Mucosa of rectum (tissue), 2 donors: ENCODE data around the gene RIMS1.
"Not testable (repeated sequence)": the region's sequence is repeated elsewhere in the genome, so short reads cannot be mapped to it uniquely, and the experiment has no call there.

Source experiments
- H3K27ac ChIP-seq, 2 donors: one replicate each; pipeline ENCODE4 v1.7.0; 2013; ENCODE audit warnings: inconsistent platforms in 2 of 2, low read depth in 2 of 2, low read length in 2 of 2
- H3K27me3 ChIP-seq, 2 donors: one replicate each; pipeline ENCODE4 v1.7.0; 2013; ENCODE audit warnings: low read length in 2 of 2; ENCODE audit not compliant: control insufficient read depth in 2 of 2, insufficient read depth in 2 of 2
- H3K36me3 ChIP-seq, 2 donors: one replicate each; pipeline ENCODE4 v1.7.0; 2013; ENCODE audit warnings: low read length in 2 of 2; ENCODE audit not compliant: control insufficient read depth in 2 of 2, insufficient read depth in 2 of 2
- H3K4me1 ChIP-seq, 2 donors: one replicate each; pipeline ENCODE4 v1.7.0; 2013; ENCODE audit warnings: low read length in 2 of 2, mild to moderate bottlenecking in 1 of 2; ENCODE audit not compliant: control insufficient read depth in 2 of 2, insufficient read depth in 2 of 2
- H3K4me3 ChIP-seq, 2 donors: one replicate each; pipeline ENCODE4 v1.7.0; 2013; ENCODE audit warnings: low read length in 2 of 2
- H3K9ac ChIP-seq, 2 donors: one replicate each; pipeline ENCODE4 v1.7.0; 2013; ENCODE audit warnings: low read length in 2 of 2, low read depth in 1 of 2, mild to moderate bottlenecking in 1 of 2
- H3K9me3 ChIP-seq, 2 donors: one replicate each; pipeline ENCODE4 v1.7.0; 2013; ENCODE audit warnings: low read length in 2 of 2; ENCODE audit not compliant: control insufficient read depth in 2 of 2
- donor health status: healthy.
- donor health status: Normal muscosa, but diverticular disease.

The RIMS1 gene

GRCh38 chr6:72287801-72288200, 401.5 kb downstream of the RIMS1 start:
- Histone ChIP-seq H3K9ac (no peak overlapping the region), H3K9me3 (no peaks in the 10 kb centered on the region), H3K4me3 (no peak overlapping the region), H3K4me1 (no peaks in the 10 kb centered on the region), H3K27me3 (no peaks in the 10 kb centered on the region), H3K36me3 (no peaks in the 10 kb centered on the region), H3K27ac (no peak overlapping the region)

DNA sequence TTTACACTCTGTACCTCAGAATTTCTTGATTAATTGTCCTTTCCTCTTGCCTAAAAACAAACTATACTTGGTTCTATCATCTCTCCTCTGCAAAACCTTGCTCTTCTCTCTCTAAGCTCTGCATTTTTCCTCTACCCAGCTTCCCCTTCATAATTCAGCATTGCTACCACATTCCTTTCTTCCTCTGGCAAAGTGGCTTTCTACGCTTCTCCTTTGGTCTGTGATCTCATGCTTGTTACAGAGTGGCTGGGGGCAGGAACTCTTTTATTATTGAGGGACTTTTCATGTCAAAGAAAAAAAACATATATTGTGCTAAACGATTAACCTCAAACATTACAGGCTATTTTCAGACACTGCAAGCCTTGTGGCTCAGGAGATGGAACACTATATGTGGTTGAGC, 402.2 kb downstream of the RIMS1 start:
- Histone ChIP-seq H3K27ac (no peak overlapping the region), H3K4me3 (no peak overlapping the region), H3K36me3 (no peaks in the 10 kb centered on the region), H3K9ac (no peak overlapping the region), H3K9me3 (no peaks in the 10 kb centered on the region), H3K4me1 (no peaks in the 10 kb centered on the region), H3K27me3 (no peaks in the 10 kb centered on the region)

DNA sequence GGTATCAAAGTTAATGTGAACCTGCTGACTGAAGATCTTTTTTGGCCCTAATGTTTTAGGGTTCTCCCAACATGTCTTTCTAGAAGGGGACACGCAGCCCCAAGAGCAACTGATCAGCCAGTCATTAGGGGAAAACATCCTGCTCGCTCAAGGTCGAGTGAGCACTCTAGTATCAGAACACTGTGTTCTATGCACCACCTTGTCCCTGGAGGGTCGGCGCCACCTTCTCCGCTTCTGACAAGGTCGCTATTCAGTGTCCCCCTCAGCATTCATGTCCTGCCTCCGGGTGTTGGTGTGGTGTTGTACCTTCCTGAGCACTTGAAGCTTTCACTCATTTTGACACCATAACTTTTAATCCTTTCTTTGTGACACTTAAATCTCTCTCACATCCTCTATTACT, 404.3 kb downstream of the RIMS1 start:
- no peaks in the 10 kb centered on the region for H3K4me1 ChIP-seq
- no peaks in the 10 kb centered on the region for H3K27me3 ChIP-seq
- no peak overlapping the region for H3K27ac ChIP-seq
- no peaks in the 10 kb centered on the region for H3K36me3 ChIP-seq
- H3K9me3 ChIP-seq = no peaks in the 10 kb centered on the region
- no peak overlapping the region for H3K9ac ChIP-seq
- H3K4me3 ChIP-seq = no peak overlapping the region

DNA sequence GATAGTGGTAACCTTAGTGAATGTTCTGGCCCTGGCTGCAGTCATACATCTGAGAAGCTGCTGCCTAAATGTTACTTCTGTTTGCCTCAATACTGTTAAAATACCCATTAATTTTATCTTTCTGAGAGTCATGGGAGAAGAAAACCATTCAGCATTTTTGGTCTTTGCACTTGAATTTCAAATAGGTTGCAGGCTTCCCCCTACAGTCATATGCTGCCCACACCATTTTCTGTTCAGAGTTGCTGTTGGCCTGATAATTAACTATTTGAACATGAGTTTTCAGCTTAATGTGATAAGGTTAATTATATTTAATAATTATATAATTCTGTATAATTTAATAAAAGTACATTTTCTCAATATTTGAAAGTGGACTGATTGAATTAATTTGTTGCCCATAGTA, 410.0 kb downstream of the RIMS1 start:
- Histone ChIP-seq H3K4me3 (no peak overlapping the region), H3K27me3 (no peaks in the 10 kb centered on the region), H3K36me3 (no peaks in the 10 kb centered on the region), H3K9me3 (no peaks in the 10 kb centered on the region), H3K9ac (no peak overlapping the region), H3K27ac (no peak overlapping the region), H3K4me1 (no peaks in the 10 kb centered on the region)

- H3K9ac ChIP-seq = no peak overlapping the region
- H3K4me3 ChIP-seq = no peak overlapping the region
- H3K27ac ChIP-seq = no peak overlapping the region
- H3K27me3 ChIP-seq = no peaks in the 10 kb centered on the region
- no peaks in the 10 kb centered on the region for H3K36me3 ChIP-seq
- no peaks in the 10 kb centered on the region for H3K4me1 ChIP-seq
- no peaks in the 10 kb centered on the region for H3K9me3 ChIP-seq
These were observed 419.6 kb downstream of the RIMS1 start for GRCh38 chr6:72305971-72306370.

- Histone ChIP-seq H3K4me3 (no peak overlapping the region), H3K9ac (no peak overlapping the region), H3K4me1 (no peaks in the 10 kb centered on the region), H3K9me3 (no peaks in the 10 kb centered on the region), H3K27ac (no peak overlapping the region), H3K36me3 (no peaks in the 10 kb centered on the region), H3K27me3 (no peaks in the 10 kb centered on the region)
These were observed 430.5 kb downstream of the RIMS1 start for GRCh38 chr6:72316675-72317380.

DNA sequence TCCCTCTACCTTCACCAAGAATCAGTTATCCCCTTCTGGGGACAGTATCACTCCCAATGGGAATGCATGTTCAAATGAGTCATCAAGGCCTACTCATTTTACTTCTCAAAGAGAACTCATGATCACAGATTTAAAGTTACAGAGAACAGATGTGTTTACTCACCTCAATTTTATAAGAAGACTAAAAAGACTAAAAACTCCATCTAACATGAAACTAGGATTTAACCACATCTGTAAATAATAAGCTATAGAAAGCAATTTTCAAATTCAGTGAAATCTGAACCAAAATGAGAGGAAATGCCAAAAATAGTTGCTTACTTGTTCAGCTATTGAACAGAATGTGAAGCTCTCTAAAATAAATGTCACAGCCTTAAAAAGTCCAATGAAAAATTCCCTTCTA, 435.4 kb downstream of the RIMS1 start:
- no peak overlapping the region for H3K4me3 ChIP-seq
- no peaks in the 10 kb centered on the region for H3K36me3 ChIP-seq
- H3K4me1 ChIP-seq = no peaks in the 10 kb centered on the region
- H3K27me3 ChIP-seq = no peaks in the 10 kb centered on the region
- H3K27ac ChIP-seq = no peak overlapping the region
- H3K9ac ChIP-seq = no peak overlapping the region
- no peaks in the 10 kb centered on the region for H3K9me3 ChIP-seq

DNA sequence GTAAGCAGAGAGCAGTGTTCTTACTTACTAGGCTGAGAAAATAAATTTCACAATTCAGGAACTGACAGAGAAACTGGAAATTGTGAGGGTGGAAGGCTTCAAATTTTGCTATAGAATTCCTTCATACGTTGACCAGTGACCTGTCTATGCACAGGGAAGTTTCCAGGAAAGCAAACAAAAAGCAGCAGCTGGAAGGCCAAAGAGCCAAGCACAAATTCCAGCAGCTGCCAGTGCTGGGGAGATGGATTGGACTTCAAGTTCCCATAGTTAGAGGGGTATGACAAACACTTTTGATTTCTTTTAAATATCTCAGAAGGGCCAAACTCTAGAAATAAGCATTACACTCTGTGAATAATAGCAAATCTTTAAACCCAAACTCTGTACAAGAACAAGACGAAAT, 436.4 kb downstream of the RIMS1 start:
- H3K27ac ChIP-seq = no peak overlapping the region
- no peaks in the 10 kb centered on the region for H3K9me3 ChIP-seq
- no peak overlapping the region for H3K9ac ChIP-seq
- no peaks in the 10 kb centered on the region for H3K27me3 ChIP-seq
- H3K4me1 ChIP-seq = no peaks in the 10 kb centered on the region
- H3K4me3 ChIP-seq = no peak overlapping the region
- H3K36me3 ChIP-seq = no peaks in the 10 kb centered on the region

- no peak overlapping the region for H3K27ac ChIP-seq
- no peaks in the 10 kb centered on the region for H3K4me1 ChIP-seq
- H3K36me3 ChIP-seq = no peaks in the 10 kb centered on the region
- H3K9ac ChIP-seq = no peak overlapping the region
- no peak overlapping the region for H3K4me3 ChIP-seq
- H3K9me3 ChIP-seq = no peaks in the 10 kb centered on the region
- H3K27me3 ChIP-seq = no peaks in the 10 kb centered on the region
These were observed 438.2 kb downstream of the RIMS1 start for GRCh38 chr6:72324591-72324990.

DNA sequence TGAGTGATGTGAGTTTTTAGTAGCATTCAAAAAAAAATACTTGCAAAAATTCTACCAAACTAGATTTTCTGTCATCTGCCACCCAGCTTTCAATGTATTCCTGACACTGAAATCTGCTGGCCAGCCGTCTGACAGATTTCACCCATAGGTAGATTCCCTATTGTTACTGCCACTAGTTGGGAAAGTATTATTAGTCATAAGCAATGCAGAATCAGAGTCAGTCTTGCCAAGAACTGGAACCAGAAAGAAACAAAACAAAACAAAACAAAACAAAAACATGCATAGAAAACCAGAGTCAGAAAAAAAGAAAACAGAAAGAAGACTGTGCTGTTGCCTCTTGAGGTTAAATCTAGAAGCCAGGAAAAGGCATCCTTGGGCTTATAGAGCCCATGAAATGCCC, 442.4 kb downstream of the RIMS1 start:
- H3K4me1 ChIP-seq = no peaks in the 10 kb centered on the region
- no peaks in the 10 kb centered on the region for H3K9me3 ChIP-seq
- H3K9ac ChIP-seq = no peak overlapping the region
- no peaks in the 10 kb centered on the region for H3K36me3 ChIP-seq
- no peak overlapping the region for H3K27ac ChIP-seq
- H3K27me3 ChIP-seq = no peaks in the 10 kb centered on the region
- no peak overlapping the region for H3K4me3 ChIP-seq

DNA sequence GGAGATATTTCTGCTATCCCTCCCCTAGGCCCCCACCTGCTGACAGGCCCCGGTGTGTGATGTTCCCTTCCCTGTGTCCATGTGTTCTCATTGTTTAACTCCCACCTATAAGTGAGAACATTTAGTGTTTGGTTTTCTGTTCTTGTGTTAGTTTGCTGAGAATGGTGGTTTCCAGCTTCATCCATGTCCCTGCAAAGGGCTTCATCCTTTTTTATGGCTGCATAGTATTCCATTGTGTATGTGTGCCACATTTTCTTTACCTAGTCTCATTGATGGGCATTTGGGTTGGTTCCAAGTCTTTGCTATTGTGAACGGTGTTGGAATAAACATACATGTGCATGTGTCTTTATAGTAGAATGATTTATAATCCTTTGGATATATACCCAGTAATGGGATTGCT, 448.9 kb downstream of the RIMS1 start:
- H3K4me1 ChIP-seq, H3K27me3 ChIP-seq, H3K27ac ChIP-seq, H3K4me3 ChIP-seq, H3K9ac ChIP-seq, H3K36me3 ChIP-seq, H3K9me3 ChIP-seq: not testable (repeated sequence)
